HepG2 (cell line): ENCODE results near the gene GJB5. TPM values are rescaled to one million over a fixed set of nuclear protein-coding genes. Genes with fewer than 3 reads are reported as not detected.

Source experiments
- ATAC-seq: fragments of 200-7000 bp; cut with Tn5 transposase; 3 replicates; pipeline ENCODE4 v1.9.1; 2020; ENCODE audit warnings: mild to moderate bottlenecking, moderate library complexity
- BruUV-seq: library from RNA; stranded (reverse); fragments of 400-500 nt; replicated peaks from 2 replicates; lab custom pipeline; 2021; lab: Mats Ljungman, UMichigan
- CTCF ChIA-PET: fragments of 300-600 bp; formaldehyde crosslinking; extraction: SDS; loops from one replicate; lab custom pipeline; 2021; ENCODE audit warnings: low total read pairs, inconsistent platforms, low intra/inter-chr PET ratio; lab: Yijun Ruan, JAX
- POLR2A ChIA-PET: fragments of 350-600 bp; sonication (Branson Sonifier 250); formaldehyde crosslinking; loops from one replicate; lab custom pipeline; 2020; ENCODE audit warnings: antibody characterized with exemption, inconsistent platforms; lab: Yijun Ruan, JAX
- DNase-seq: peaks from one replicate; pipeline ENCODE4 v3.0.0-alpha.2; 2015; ENCODE audit warnings: low spot score
- FAIRE-seq: peaks from 3 replicates; lab custom pipeline; 2011; peaks lifted over from hg19 to GRCh38; lab: Jason Lieb, UNC
- H2AFZ ChIP-seq: one replicate; pipeline ENCODE4 v1.6.1; 2011; ENCODE audit warnings: low read length, inconsistent platforms
- H3K27ac ChIP-seq: fragments of 300-600 bp; 3 replicates; pipeline ENCODE4 v1.8.0; 2011; ENCODE audit warnings: mixed run types, mild to moderate bottlenecking, mixed read lengths, low read length, inconsistent platforms; ENCODE audit not compliant: insufficient read depth; ENCODE audit errors: extremely low read length
- H3K27me3 ChIP-seq, 2 experiments: fragments of 200-600 bp in 1 of 2; 2 replicates in 1 of 2; 3 replicates in 1 of 2; pipeline versions ENCODE4 v1.6.0 to v1.8.0; 2011; ENCODE audit warnings: low read length in 2 of 2, mild to moderate bottlenecking in 2 of 2, moderate library complexity in 2 of 2, inconsistent platforms in 1 of 2; ENCODE audit not compliant: insufficient read depth in 2 of 2, control insufficient read depth in 1 of 2
- H3K36me3 ChIP-seq, 2 experiments: fragments of 200-600 bp in 1 of 2; replicated peaks in 1 of 2; 2 replicates in 1 of 2; 3 replicates in 1 of 2; pipeline versions ENCODE4 v1.5.1 to v1.8.0; 2011; ENCODE audit warnings: low read length in 2 of 2, inconsistent platforms in 1 of 2; ENCODE audit not compliant: insufficient read depth in 2 of 2, control insufficient read depth in 1 of 2
- H3K4me1 ChIP-seq: 2 replicates; pipeline ENCODE4 v1.5.1; 2012; ENCODE audit warnings: low read length, inconsistent platforms; ENCODE audit not compliant: insufficient read depth
- H3K4me2 ChIP-seq: 2 replicates; pipeline ENCODE4 v1.6.0; 2011; ENCODE audit warnings: low read depth, low read length, inconsistent platforms
- H3K4me3 ChIP-seq, 3 experiments: fragments of 200-600 bp in 1 of 3; sonication (generic), shearing (Covaris generic) in 1 of 3; replicated peaks in 1 of 3; 2 replicates each; pipeline ENCODE4 v1.5.1; 2011 to 2016; ENCODE audit warnings: low read length in 3 of 3, inconsistent platforms in 2 of 3, low read depth in 2 of 3, mild to moderate bottlenecking in 2 of 3, control low read depth in 1 of 3, mixed read lengths in 1 of 3; ENCODE audit not compliant: insufficient read depth in 1 of 3
- H3K79me2 ChIP-seq: one replicate; pipeline ENCODE4 v1.6.1; 2011; ENCODE audit warnings: low read length, inconsistent platforms; ENCODE audit not compliant: insufficient read depth
- H3K9ac ChIP-seq: 2 replicates; pipeline ENCODE4 v1.6.0; 2011; ENCODE audit warnings: mild to moderate bottlenecking, low read depth, low read length, inconsistent platforms; ENCODE audit not compliant: insufficient read depth
- H3K9me3 ChIP-seq: 2 replicates; pipeline ENCODE4 v1.5.1; 2012; ENCODE audit warnings: mild to moderate bottlenecking, low read length
- H4K20me1 ChIP-seq: 2 replicates; pipeline ENCODE4 v1.6.0; 2011; ENCODE audit warnings: inconsistent platforms, mild to moderate bottlenecking, low read length, moderate library complexity; ENCODE audit not compliant: insufficient read depth
- BORCS8-MEF2B ChIP-seq: sonication (generic); formaldehyde crosslinking; IDR thresholded peaks from 2 replicates; pipeline ENCODE4 v1.8.0; 2022; ENCODE audit warnings: mild to moderate bottlenecking, missing genetic modification reagents
- FOXC1 ChIP-seq: sonication (generic); formaldehyde crosslinking; IDR thresholded peaks from 2 replicates; pipeline ENCODE4 v1.8.0; 2022; ENCODE audit warnings: mild to moderate bottlenecking, missing genetic modification reagents, borderline replicate concordance
- KLF13 ChIP-seq: sonication (generic); formaldehyde crosslinking; IDR thresholded peaks from 2 replicates; pipeline ENCODE4 v1.4.0; 2020; ENCODE audit warnings: mild to moderate bottlenecking, missing genetic modification reagents
- MAFF ChIP-seq: IDR thresholded peaks from 2 replicates; pipeline ENCODE4 v1.6.1; 2011; ENCODE audit warnings: low read depth, low read length, improper control_type of control experiment
- MEIS1 ChIP-seq: sonication (generic); formaldehyde crosslinking; IDR thresholded peaks from 2 replicates; pipeline ENCODE4 v1.9.0; 2021; ENCODE audit warnings: mild to moderate bottlenecking, missing genetic modification reagents, moderate library complexity, borderline replicate concordance
- NFATC3 ChIP-seq: sonication (generic); formaldehyde crosslinking; IDR thresholded peaks from 2 replicates; pipeline ENCODE4 v1.5.1; 2020; ENCODE audit warnings: mild to moderate bottlenecking, missing genetic modification reagents
- PHF8 ChIP-seq: sonication (generic); formaldehyde crosslinking; IDR thresholded peaks from 2 replicates; pipeline ENCODE4 v1.5.0; 2020; ENCODE audit warnings: missing genetic modification reagents
- RFX3 ChIP-seq: IDR thresholded peaks from 2 replicates; pipeline ENCODE4 v1.6.1; 2016; ENCODE audit warnings: missing biosample characterization, missing genetic modification reagents
- SNAI1 ChIP-seq: sonication (generic); formaldehyde crosslinking; IDR thresholded peaks from 2 replicates; pipeline ENCODE4 v1.5.0; 2020; ENCODE audit warnings: mild to moderate bottlenecking, missing genetic modification reagents, borderline replicate concordance
- SRSF4 ChIP-seq: fragments of 200-400 bp; formaldehyde crosslinking; IDR thresholded peaks from one replicate; pipeline ENCODE4 v1.6.1; 2018; ENCODE audit warnings: mild to moderate bottlenecking, low read depth, low read length, moderate library complexity; ENCODE audit not compliant: poor library complexity, severe bottlenecking
- ZNF496 ChIP-seq: sonication (generic); formaldehyde crosslinking; IDR thresholded peaks from 2 replicates; pipeline ENCODE4 v1.8.1; 2023; ENCODE audit warnings: mild to moderate bottlenecking, moderate library complexity, missing genetic modification reagents; ENCODE audit not compliant: insufficient replicate concordance
- WGBS: methylation state at CpG from one replicate; pipeline ENCODE4 v1.1.6; 2017; ENCODE audit warnings: low lambda C conversion rate; 5-methylcytosine and 5-hydroxymethylcytosine counted together
- in situ Hi-C: cut with HindIII; loops from 2 replicates; pipeline ENCODE4 v1.10.0; 2017; ENCODE audit warnings: low pct_unique_long_range_greater_than_20kb; ENCODE audit not compliant: extremely low pct_ligation_motif_present
- intact Hi-C: fragments of 100-400 bp; cut with micrococcal nuclease; formaldehyde crosslinking; loops from one replicate; pipeline ENCODE4 v1.10.0; 2022; ENCODE audit not compliant: unreplicated experiment
- polyA plus RNA-seq, 8 experiments: library from polyadenylated mRNA; depleted of rRNA in 3 of 8; stranded (reverse) in 7 of 8; unstranded in 1 of 8; fragments of >200 nt; fragmentation: Illumina TruSeq in 4 of 8; extraction: Trizol in 4 of 8; gene quantifications; 2 replicates each; pipeline versions ENCODE4 v1.2.1 to v1.2.3, GENCODE V29; 2011 to 2016; ENCODE audit warnings: low read depth in 4 of 8, missing spikeins in 1 of 8, mixed read lengths in 1 of 8; ENCODE audit not compliant: insufficient read depth in 1 of 8
- total RNA-seq, 5 experiments: library from RNA; depleted of rRNA; stranded (reverse); fragments of >200 nt; fragmentation: Illumina TruSeq; extraction: Trizol; gene quantifications; 2 replicates each; pipeline ENCODE4 v1.2.3, GENCODE V29; 2016; ENCODE audit warnings: low read depth in 1 of 5
- TF ChIP-seq, protein P1 (sequence below), 2 experiments: sonication (generic) in 1 of 2; formaldehyde crosslinking in 1 of 2; IDR thresholded peaks; 2 replicates each; pipeline versions ENCODE4 v1.4.0 to v1.6.1; 2016 to 2020; ENCODE audit warnings: borderline replicate concordance in 1 of 2, low read depth in 1 of 2, mild to moderate bottlenecking in 1 of 2, missing genetic modification reagents in 1 of 2

The GJB5 gene
- total and polyA plus RNA-seq, 2 of the 13 experiments (the other 11 are each of a cell fraction or from before 2014, with no cell fraction given) = not detected

DNA sequence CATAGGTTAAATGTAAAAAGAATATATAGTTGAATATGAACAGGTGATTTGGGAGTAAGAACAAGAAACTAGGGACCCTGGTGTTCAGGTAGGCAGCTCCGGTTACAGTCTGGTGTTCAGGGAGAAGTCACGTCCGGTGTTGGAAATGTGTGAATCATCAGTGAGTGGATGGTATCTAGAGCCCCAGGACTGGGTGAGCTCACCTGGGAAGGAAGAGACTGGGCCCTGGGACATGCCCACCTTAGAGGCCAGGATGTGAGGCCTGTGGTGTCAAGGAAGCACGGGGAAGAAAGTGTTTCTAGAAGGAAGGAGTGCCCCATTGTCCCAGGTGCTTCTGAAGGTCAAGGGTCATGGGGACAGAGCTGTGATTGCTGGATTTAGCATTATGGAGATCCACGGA is 24.7 kb downstream of the GJB5 start:
- BruUV-seq = no TSS peak
- WGBS = 20% methylated on average over 5 of the region's 5 CpGs
- H3K4me3 ChIP-seq = no peak overlapping the region
- H4K20me1 ChIP-seq = no peaks in the 10 kb centered on the region
- H3K36me3 ChIP-seq = no peaks in the 10 kb centered on the region
- H3K27ac ChIP-seq = no peak overlapping the region
- H3K27me3 ChIP-seq = peaks cover 10 to 38% of the 10 kb centered on the region in 2 experiments; a peak in 4 of 5 replicates
- no peak for ATAC-seq
- intact Hi-C loops (no loop called here), in situ Hi-C loops (no loop called here)
- H3K4me2 ChIP-seq = no peak overlapping the region
- H2AFZ ChIP-seq = no peak overlapping the region
- TF ChIP-seq RFX3 (CRISPR knock-in tag) (no peak), ZNF496 (CRISPR knock-in tag) (no peak), MEIS1 (CRISPR knock-in tag) (no peak), NFATC3 (CRISPR knock-in tag) (no peak), PHF8 (no peak), FOXC1 (CRISPR knock-in tag) (no peak), SNAI1 (CRISPR knock-in tag) (no peak), KLF13 (CRISPR knock-in tag) (no peak), MAFF (no peak), SRSF4 (no peak), BORCS8-MEF2B (no peak)
- TF ChIP-seq, protein P1, sequence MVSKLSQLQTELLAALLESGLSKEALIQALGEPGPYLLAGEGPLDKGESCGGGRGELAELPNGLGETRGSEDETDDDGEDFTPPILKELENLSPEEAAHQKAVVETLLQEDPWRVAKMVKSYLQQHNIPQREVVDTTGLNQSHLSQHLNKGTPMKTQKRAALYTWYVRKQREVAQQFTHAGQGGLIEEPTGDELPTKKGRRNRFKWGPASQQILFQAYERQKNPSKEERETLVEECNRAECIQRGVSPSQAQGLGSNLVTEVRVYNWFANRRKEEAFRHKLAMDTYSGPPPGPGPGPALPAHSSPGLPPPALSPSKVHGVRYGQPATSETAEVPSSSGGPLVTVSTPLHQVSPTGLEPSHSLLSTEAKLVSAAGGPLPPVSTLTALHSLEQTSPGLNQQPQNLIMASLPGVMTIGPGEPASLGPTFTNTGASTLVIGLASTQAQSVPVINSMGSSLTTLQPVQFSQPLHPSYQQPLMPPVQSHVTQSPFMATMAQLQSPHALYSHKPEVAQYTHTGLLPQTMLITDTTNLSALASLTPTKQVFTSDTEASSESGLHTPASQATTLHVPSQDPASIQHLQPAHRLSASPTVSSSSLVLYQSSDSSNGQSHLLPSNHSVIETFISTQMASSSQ (IDR thresholded peaks at IDR 0.05; ENCODE audit: low read depth) = no peak
- TF ChIP-seq, protein P1 (CRISPR knock-in tag; IDR thresholded peaks at IDR 0.05; ENCODE audit: borderline replicate concordance) = no peak
- POLR2A ChIA-PET = no interaction called here
- no peaks in the 10 kb centered on the region for H3K4me1 ChIP-seq
- CTCF ChIA-PET = no interaction called here
- H3K9me3 ChIP-seq = no peaks in the 10 kb centered on the region
- no peak for FAIRE-seq
- H3K79me2 ChIP-seq = no peaks in the 10 kb centered on the region
- DNase-seq = no peak
- H3K9ac ChIP-seq = no peak overlapping the region
